HG03025 (cell line): ENCODE data around the gene CD36.

Source experiments
- ATAC-seq: cut with Tn5 transposase; IDR thresholded peaks from one replicate; pipeline ENCODE4 v1.9.1; 2021; ENCODE audit warnings: mild to moderate bottlenecking, moderate library complexity; ENCODE audit not compliant: unreplicated experiment, low FRiP score

The CD36 gene

GRCh38 chr7:80623503-80624252 is 14.8 kb upstream of the CD36 start:
- ATAC-seq = no peak

GRCh38 chr7:80624763-80625162 is 13.7 kb upstream of the CD36 start:
- ATAC-seq = no peak

GRCh38 chr7:80629023-80629422 is 9.4 kb upstream of the CD36 start:
- ATAC-seq = no peak

- no peak for ATAC-seq
Measured at GRCh38 chr7:80630608-80631405, 7.6 kb upstream of the CD36 start.

GRCh38 chr7:80631421-80631820 is 7.0 kb upstream of the CD36 start:
- ATAC-seq = no peak

GRCh38 chr7:80632139-80632538 is 6.3 kb upstream of the CD36 start:
- ATAC-seq = no peak

- ATAC-seq = no peak
Measured at GRCh38 chr7:80632819-80633218, 5.6 kb upstream of the CD36 start.

GRCh38 chr7:80634505-80634904 is 3.9 kb upstream of the CD36 start:
- no peak for ATAC-seq

- ATAC-seq = no peak
Measured at GRCh38 chr7:80635533-80635932, 2.9 kb upstream of the CD36 start.

GRCh38 chr7:80635998-80636397 is 2.4 kb upstream of the CD36 start:
- no peak for ATAC-seq

GRCh38 chr7:80636709-80637108 is 1.7 kb upstream of the CD36 start:
- no peak for ATAC-seq

- no peak for ATAC-seq
Measured at GRCh38 chr7:80637454-80637853, 988 bp upstream of the CD36 start.

- no peak for ATAC-seq
Measured at GRCh38 chr7:80639011-80639410, 569 bp downstream of the CD36 start.

- ATAC-seq = no peak
Measured at GRCh38 chr7:80640846-80641245, 2.4 kb downstream of the CD36 start.

GRCh38 chr7:80641548-80641947 is 3.1 kb downstream of the CD36 start:
- no peak for ATAC-seq

GRCh38 chr7:80642871-80643270 is 4.4 kb downstream of the CD36 start:
- ATAC-seq = no peak

GRCh38 chr7:80643336-80643915 is 5.0 kb downstream of the CD36 start:
- ATAC-seq = no peak

- no peak for ATAC-seq
Measured at GRCh38 chr7:80644054-80644453, 5.6 kb downstream of the CD36 start.

GRCh38 chr7:80646083-80646865 is 7.8 kb downstream of the CD36 start:
- ATAC-seq = no peak

- ATAC-seq = no peak
Measured at GRCh38 chr7:80647436-80647835, 9.0 kb downstream of the CD36 start.
